IgD-negative memory B cell (primary cell): Measurements from ENCODE around the gene NME9. TPM values are rescaled to one million over a fixed set of nuclear protein-coding genes. Genes with fewer than 3 reads are reported as not detected.

ENCODE experiments used
- H3K27ac Mint-ChIP-seq, 3 donors: one replicate each; pipeline ENCODE4 v1.8.0; 2020 to 2022; ENCODE audit warnings: mild to moderate bottlenecking in 3 of 3, mixed read lengths in 3 of 3, moderate library complexity in 1 of 3
- H3K27me3 Mint-ChIP-seq: one replicate; pipeline ENCODE4 v1.8.0; 2021; ENCODE audit warnings: mixed read lengths
- H3K36me3 Mint-ChIP-seq: one replicate; pipeline ENCODE4 v1.8.0; 2020; ENCODE audit warnings: mild to moderate bottlenecking, mixed read lengths
- H3K4me1 Mint-ChIP-seq, 3 donors: one replicate each; pipeline ENCODE4 v1.8.0; 2020 to 2022; ENCODE audit warnings: mixed read lengths in 3 of 3, mild to moderate bottlenecking in 1 of 3
- H3K4me3 Mint-ChIP-seq, 4 donors: one replicate each; pipeline ENCODE4 v1.8.0; 2020 to 2022; ENCODE audit warnings: mild to moderate bottlenecking in 4 of 4, mixed read lengths in 4 of 4, moderate library complexity in 3 of 4
- H3K9me3 Mint-ChIP-seq, 3 donors: one replicate each; pipeline ENCODE4 v1.8.0; 2020 to 2021; ENCODE audit warnings: mixed read lengths in 3 of 3, mild to moderate bottlenecking in 1 of 3
- polyA plus RNA-seq: library from polyadenylated mRNA; unstranded; fragments of 300-500 nt; fragmentation: Illumina TruSeq; gene quantifications from one replicate; pipeline ENCODE4 v1.2.3, GENCODE V29; 2021

NME9 gene
- polyA plus RNA-seq, 1 donor from 2014 or later = 0.29 TPM

DNA sequence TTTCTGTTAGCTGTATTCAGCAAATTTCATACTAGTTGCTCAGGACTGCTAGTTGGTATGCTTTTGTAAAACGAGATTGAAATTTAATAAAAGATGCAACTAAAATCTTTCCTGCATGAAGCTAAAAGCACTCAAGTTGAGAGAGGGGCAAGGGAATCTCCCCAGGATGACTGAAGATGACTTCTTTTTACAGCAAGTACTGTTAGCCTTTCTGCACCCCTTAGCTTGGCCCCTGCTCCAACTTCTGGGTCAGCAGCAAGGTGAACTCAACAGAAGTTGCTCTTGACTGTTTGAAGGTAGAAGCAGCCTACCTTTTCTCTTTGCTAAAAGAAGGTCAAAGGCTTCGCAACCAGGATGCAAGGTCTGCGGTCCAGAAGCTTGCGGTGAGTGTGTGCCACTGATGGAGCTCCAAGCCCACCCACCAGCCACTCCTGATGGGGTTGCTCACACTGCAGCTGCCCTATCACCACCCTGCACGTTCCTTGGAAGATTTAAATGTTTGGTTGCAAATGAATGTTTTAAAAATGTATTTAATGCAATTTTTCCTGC lies 32.5 kb downstream of the NME9 start:
- Mint-ChIP-seq H3K9me3 (no peaks in the 10 kb centered on the region), H3K4me1 (peaks cover 0 to 3% (median 0%) of the 10 kb centered on the region in 3 donors), H3K36me3 (peaks cover 19% of the 10 kb centered on the region), H3K4me3 (no peak overlapping the region), H3K27ac (no peak overlapping the region), H3K27me3 (no peaks in the 10 kb centered on the region)

DNA sequence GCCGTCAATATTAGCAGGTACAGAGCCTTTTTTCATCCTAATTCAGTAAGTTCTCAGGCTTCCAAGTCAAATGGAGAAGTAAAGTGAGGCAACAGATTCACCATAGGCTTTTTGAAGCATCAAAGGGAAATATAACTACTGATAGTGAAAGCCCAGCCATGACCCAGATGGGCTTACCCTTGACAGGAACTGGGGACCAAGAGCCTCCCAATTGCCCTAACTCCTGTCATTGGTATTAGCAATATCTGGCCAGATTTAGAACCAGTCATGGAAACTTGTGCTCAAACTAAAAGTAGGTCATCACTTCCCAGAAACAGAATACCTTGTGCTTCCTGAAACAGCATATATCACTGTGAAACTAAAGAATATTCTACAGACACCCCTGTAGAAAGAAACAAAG lies 33.0 kb downstream of the NME9 start:
- Mint-ChIP-seq H3K27me3 (no peaks in the 10 kb centered on the region), H3K4me1 (peaks cover 0 to 3% (median 0%) of the 10 kb centered on the region in 3 donors), H3K9me3 (no peaks in the 10 kb centered on the region), H3K4me3 (no peak overlapping the region), H3K36me3 (peaks cover 19% of the 10 kb centered on the region), H3K27ac (no peak overlapping the region)

DNA sequence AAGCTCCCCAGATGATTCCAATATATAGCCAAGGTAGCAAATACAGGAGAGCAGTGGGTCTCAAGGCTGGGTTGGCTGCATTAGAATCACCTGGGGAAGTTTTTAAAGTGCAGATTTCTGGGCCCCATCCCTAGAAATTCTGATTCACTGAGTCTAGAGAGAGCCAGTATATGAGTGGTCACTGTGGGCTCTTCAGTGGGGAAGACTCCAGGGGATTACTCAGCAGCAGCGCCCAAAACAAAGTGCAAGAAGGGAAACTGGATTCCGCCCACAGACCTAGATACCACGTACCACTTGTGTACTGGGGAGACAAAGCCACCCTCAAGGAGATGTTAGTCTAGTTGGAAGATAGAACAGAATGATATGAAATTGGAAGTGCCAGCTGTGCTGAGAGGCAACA lies 40.0 kb downstream of the NME9 start:
- Mint-ChIP-seq H3K4me3 (no peak overlapping the region), H3K9me3 (no peaks in the 10 kb centered on the region), H3K4me1 (no peaks in the 10 kb centered on the region), H3K27me3 (no peaks in the 10 kb centered on the region), H3K36me3 (peaks cover 17% of the 10 kb centered on the region), H3K27ac (no peak overlapping the region)

DNA sequence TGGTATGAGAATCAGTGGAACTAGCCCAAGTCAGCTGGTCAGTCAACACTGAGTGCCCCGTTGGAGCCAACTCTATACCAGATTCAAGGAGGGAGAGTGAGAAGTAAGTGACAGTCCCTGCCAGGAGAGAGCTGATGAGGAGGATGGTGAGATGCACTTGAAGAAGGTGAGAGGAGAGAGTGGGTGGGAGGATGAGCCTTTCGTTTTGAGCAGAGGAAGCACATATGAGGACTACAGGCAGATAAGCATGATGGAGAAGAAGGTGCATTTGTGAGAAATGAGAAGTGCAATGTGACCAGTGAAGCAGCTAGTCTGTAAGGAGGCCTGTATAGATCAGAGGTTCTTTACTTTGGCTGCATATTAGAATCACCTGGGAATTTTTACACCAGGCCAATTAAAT lies 40.4 kb downstream of the NME9 start:
- Mint-ChIP-seq H3K36me3 (peaks cover 18% of the 10 kb centered on the region), H3K27ac (no peak overlapping the region), H3K4me3 (no peak overlapping the region), H3K4me1 (no peaks in the 10 kb centered on the region), H3K9me3 (no peaks in the 10 kb centered on the region), H3K27me3 (no peaks in the 10 kb centered on the region)

DNA sequence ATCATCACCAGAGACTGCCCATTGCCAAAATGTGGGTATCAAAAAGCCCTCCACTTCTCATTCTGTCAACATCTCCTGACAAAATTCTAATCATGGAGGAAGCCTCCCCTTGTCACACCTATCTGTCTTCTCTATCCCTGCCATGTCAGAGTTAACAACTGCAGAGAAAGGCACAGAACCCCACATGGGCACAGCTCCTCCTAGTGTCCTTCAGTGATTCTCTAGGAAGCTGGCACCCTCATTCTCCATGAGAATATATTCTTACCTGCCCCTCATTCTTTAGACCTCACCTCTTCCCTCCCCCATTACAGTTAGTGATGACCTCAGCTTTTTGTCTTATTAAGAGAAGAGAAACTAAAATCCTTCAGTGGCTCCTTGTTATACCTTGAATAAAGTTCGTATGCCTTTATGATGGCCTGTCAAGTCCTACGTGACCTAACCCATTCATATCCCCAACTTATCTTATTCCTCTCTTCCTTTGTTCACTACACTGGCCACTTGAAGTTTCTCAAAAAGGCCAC lies 44.6 kb downstream of the NME9 start:
- Mint-ChIP-seq H3K9me3 (no peaks in the 10 kb centered on the region), H3K27me3 (no peaks in the 10 kb centered on the region), H3K36me3 (peaks cover 10% of the 10 kb centered on the region), H3K27ac (no peak overlapping the region), H3K4me3 (no peak overlapping the region), H3K4me1 (no peaks in the 10 kb centered on the region)

DNA sequence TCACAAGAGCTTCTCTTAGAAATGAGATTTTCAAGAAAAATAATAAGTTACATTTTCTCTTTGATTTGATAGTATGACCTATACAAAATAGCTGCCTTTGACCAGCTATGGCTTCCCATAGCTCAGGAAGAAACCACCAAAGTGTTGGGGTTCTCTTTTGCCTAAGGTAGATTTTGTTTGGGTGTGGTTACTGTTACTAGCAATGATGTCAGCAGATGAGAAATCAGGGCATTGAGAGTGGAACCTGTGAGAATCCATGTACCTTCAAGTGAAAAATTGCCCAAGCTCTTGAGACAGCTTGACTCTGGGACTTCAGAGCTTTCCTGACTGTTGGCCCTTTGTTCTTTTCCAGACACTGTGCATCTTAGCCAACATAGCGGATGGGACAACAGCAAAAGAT lies 45.6 kb downstream of the NME9 start:
- Mint-ChIP-seq H3K4me3 (no peak overlapping the region), H3K27ac (no peak overlapping the region), H3K27me3 (no peaks in the 10 kb centered on the region), H3K4me1 (no peaks in the 10 kb centered on the region), H3K9me3 (no peaks in the 10 kb centered on the region), H3K36me3 (peaks cover 9% of the 10 kb centered on the region)

DNA sequence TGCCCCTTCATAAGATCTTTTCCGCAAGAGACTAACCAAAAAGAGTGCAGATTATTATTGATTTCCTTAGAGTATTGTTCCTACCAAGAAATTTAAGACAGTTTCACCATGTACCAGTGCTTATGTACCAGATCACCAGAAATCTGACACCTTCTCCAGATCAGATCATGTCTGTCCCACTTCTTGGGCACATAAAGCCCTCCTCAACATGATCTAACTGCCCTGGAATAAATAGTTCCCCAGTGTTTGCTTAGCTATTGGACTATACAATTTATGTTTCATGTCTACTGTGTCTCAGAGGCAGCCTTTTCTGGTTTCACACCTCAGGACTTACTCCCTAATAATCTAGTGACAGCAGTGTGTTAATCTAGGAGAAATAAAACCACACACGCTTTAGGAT lies 46.8 kb downstream of the NME9 start:
- no peaks in the 10 kb centered on the region for H3K27me3 Mint-ChIP-seq
- H3K9me3 Mint-ChIP-seq = no peaks in the 10 kb centered on the region
- H3K4me1 Mint-ChIP-seq = no peaks in the 10 kb centered on the region
- peaks cover 6% of the 10 kb centered on the region for H3K36me3 Mint-ChIP-seq
- H3K27ac Mint-ChIP-seq = peak overlapping the region in 1 of 3 donors; percentile 17
- H3K4me3 Mint-ChIP-seq = no peak overlapping the region

DNA sequence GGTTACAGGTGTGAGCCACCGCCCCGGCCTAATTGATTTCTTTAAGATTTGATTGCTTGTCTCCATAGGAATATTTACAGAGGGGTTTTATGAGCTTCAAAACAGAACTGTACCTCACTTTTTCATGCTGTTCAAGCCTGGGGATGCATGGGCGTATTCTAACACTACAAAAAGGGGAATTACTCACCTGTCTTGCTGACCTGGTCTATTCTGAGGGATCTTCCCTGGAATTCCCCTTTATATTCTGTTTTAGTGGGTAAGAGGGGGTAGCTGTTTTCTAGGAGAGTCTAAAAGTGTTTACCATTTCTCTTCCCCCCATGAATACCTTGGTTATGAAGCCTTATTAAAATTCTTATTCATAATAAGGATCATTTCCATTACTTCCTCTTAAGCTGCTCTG lies 48.1 kb downstream of the NME9 start:
- peaks cover 4% of the 10 kb centered on the region for H3K36me3 Mint-ChIP-seq
- no peaks in the 10 kb centered on the region for H3K27me3 Mint-ChIP-seq
- H3K4me3 Mint-ChIP-seq = no peak overlapping the region
- no peak overlapping the region for H3K27ac Mint-ChIP-seq
- H3K9me3 Mint-ChIP-seq = no peaks in the 10 kb centered on the region
- no peaks in the 10 kb centered on the region for H3K4me1 Mint-ChIP-seq

DNA sequence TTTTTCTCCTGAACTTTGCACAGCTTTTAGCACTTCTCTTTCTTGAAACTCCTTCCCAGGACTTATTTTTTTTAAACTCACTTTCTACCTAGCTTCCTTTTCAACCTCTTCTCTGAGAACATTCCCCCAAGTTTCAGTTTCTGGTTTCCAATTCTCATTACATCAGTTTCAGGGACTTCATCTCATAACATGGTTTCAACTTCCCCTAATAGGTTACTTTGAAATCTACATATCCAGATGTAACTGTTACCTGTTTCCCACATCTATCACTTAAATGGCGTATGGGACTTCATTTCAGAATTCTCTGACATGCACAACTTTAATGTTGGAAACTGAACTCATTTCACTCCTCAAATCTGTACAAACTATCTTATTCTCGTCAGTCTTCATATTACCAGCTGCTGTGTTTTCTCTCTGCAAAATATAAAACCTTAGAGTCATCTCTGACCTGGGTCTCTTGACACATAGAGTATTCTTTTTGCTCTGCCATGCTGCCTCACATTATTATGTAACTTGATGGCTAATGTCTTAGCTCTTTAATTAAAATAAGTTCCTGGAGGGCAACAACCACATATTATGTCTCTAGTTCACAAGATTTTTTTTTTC lies 58.4 kb downstream of the NME9 start:
- H3K9me3 Mint-ChIP-seq = no peaks in the 10 kb centered on the region
- H3K4me3 Mint-ChIP-seq = no peak overlapping the region
- peaks cover 0 to 1% (median 0%) of the 10 kb centered on the region in 3 donors for H3K4me1 Mint-ChIP-seq
- peaks cover 7% of the 10 kb centered on the region for H3K36me3 Mint-ChIP-seq
- H3K27me3 Mint-ChIP-seq = no peaks in the 10 kb centered on the region
- H3K27ac Mint-ChIP-seq = no peak overlapping the region

DNA sequence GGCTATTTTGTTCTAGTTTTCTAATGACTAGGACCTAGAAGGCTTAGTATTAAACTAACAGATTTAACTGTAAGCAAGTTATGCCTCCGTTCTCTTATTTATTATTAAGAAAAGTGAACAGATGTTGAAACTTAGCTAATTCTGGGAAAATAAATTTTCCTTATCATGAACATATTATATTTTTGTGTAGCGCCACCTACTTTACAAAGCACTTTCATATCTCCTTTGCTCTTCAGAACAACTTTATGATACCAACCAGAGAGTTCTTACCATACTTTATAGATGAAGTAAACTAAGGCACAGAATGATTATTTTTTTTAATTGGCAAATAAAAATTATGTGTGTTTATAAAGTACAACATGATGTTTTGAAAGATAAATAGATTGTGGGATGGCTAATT lies 59.4 kb downstream of the NME9 start:
- H3K36me3 Mint-ChIP-seq = peaks cover 8% of the 10 kb centered on the region
- H3K27me3 Mint-ChIP-seq = no peaks in the 10 kb centered on the region
- H3K27ac Mint-ChIP-seq = no peak overlapping the region
- no peaks in the 10 kb centered on the region for H3K9me3 Mint-ChIP-seq
- H3K4me3 Mint-ChIP-seq = no peak overlapping the region
- peaks cover 0 to 1% (median 0%) of the 10 kb centered on the region in 3 donors for H3K4me1 Mint-ChIP-seq

DNA sequence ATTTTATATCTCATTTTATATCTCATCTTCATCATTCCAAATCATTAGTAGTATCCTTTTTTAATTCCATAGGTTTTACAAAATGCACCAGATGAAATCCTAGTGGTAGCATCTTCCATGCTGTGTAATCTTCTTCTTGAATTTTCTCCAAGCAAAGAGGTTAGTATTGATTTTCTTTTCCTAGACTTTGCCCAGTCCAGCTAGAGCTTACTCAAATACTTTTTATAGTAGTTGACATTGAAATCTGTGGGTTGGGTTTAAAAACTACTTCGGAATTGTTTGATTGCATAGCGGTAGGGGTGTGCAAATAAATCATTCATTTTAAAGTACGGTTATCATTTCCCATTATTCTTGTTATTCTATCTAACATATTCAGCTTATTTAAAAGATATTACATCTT lies 62.6 kb downstream of the NME9 start:
- H3K27me3 Mint-ChIP-seq = no peaks in the 10 kb centered on the region
- H3K4me3 Mint-ChIP-seq = no peak overlapping the region
- H3K4me1 Mint-ChIP-seq = peaks cover 0 to 1% (median 0%) of the 10 kb centered on the region in 3 donors
- H3K9me3 Mint-ChIP-seq = no peaks in the 10 kb centered on the region
- peaks cover 13% of the 10 kb centered on the region for H3K36me3 Mint-ChIP-seq
- H3K27ac Mint-ChIP-seq = peak overlapping the region in 1 of 3 donors; percentile 11

DNA sequence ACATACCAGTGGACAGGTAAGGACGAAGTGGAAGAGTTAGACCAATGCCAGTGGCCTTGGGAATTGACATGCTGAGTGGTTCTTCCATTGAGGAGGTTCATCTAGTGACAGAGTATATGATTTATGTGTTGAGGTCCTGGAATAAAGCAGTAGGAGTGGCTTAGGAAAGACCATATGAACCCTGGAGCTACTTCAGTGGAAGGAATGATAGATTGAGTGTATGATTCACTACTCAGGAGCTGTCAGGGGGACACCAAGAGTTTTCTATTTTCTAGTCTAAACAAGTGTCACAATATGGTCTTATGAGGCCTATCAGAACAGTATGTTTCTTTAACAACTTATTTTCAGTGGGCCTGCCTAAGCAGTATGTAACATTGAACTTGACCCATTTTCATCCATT lies 63.9 kb downstream of the NME9 start:
- Mint-ChIP-seq H3K36me3 (peaks cover 18% of the 10 kb centered on the region), H3K4me1 (peaks cover 0 to 2% (median 0%) of the 10 kb centered on the region in 3 donors), H3K27me3 (no peaks in the 10 kb centered on the region), H3K4me3 (no peak overlapping the region), H3K27ac (no peak overlapping the region), H3K9me3 (no peaks in the 10 kb centered on the region)

DNA sequence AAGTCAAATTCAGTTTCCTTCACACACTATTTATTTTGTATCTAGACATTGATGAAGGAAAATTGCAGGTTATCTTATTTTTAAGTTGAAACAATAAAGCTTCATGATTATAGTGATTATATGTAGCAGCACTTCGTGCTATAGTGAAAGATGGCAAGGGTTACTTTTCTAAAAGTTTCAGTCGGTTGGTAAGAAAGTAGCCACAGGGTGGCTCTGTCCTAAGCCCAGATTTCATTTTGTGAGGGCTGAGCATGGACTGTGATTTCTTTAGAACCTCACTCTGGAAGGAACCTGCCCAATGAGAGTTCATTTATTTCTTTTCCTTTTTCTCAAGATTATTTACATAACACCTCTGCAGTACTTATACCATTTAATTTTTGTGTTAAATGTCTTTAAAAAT lies 66.5 kb downstream of the NME9 start:
- no peak overlapping the region for H3K27ac Mint-ChIP-seq

DNA sequence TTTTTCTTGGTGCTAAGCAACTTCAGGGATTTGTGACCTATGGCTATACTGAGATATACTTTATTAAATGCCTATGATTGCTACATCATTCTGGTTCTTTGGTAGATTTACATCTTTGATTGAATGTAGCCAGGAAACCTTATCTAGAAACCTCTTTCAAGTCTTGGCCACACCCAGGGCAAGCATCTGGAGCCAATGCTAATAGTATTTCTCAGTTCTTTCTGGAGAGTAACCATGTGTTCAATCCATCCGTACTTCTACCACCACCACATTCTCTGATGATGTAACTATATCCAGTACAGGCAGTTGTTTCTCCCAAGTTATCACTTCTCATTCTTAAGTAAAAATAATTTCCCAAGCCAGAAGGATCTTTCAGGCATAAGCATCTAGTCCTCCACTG lies 69.0 kb downstream of the NME9 start:
- Mint-ChIP-seq H3K9me3 (no peaks in the 10 kb centered on the region), H3K4me1 (peaks cover 0 to 2% (median 1%) of the 10 kb centered on the region in 3 donors), H3K4me3 (no peak overlapping the region), H3K27ac (no peak overlapping the region), H3K36me3 (peaks cover 20% of the 10 kb centered on the region), H3K27me3 (no peaks in the 10 kb centered on the region)

More for the DNA sequence above, 66.5 kb downstream of the NME9 start:
- Mint-ChIP-seq H3K9me3 (no peaks in the 10 kb centered on the region), H3K36me3 (peaks cover 19% of the 10 kb centered on the region), H3K4me1 (peaks cover 0 to 2% (median 0%) of the 10 kb centered on the region in 3 donors), H3K27me3 (no peaks in the 10 kb centered on the region), H3K4me3 (no peak overlapping the region)

DNA sequence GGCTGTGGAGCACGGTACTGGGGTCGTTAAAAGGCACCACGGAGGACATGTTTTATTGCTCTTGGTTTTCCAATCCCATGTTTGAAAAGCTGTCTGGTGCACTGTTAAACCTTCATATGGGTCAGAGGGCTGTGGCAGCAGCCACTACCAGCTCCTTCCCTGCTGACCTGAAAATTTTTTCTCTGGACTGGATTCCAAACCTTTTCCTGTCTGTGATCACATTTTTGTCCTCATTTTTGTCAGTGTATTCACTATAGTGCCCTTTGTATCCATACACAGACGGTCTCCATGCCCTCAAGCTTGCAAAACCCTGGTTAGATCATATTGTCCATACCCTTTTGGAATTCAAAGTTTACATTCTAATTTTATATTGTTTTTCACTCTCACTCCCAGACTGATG lies 70.5 kb downstream of the NME9 start:
- H3K27me3 Mint-ChIP-seq = no peaks in the 10 kb centered on the region
- peaks cover 16% of the 10 kb centered on the region for H3K36me3 Mint-ChIP-seq
- H3K9me3 Mint-ChIP-seq = no peaks in the 10 kb centered on the region
- no peak overlapping the region for H3K4me3 Mint-ChIP-seq
- no peak overlapping the region for H3K27ac Mint-ChIP-seq
- peaks cover 0 to 5% (median 1%) of the 10 kb centered on the region in 3 donors for H3K4me1 Mint-ChIP-seq

DNA sequence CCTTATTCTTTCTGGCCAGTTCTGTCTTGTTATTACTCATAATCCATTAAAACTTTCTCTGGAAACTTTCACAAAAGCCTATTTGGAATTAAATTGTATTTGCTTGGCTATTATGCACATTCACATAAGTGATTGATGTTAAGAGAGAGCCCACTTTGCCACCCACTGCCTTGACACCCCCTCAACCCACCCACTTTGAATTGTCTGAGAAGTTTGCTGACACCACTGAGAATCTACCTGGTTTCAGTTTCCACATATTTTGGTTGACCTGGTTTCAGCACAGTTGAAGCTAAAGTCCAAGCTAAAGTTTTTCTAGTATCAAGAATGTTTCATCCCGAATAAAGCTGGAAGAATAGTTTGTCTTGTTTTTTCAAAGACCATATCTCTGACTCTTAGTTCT lies 71.7 kb downstream of the NME9 start:
- peaks cover 12% of the 10 kb centered on the region for H3K36me3 Mint-ChIP-seq
- H3K27me3 Mint-ChIP-seq = no peaks in the 10 kb centered on the region
- H3K4me1 Mint-ChIP-seq = peaks cover 0 to 5% (median 1%) of the 10 kb centered on the region in 3 donors
- H3K9me3 Mint-ChIP-seq = no peaks in the 10 kb centered on the region
- no peak overlapping the region for H3K27ac Mint-ChIP-seq
- no peak overlapping the region for H3K4me3 Mint-ChIP-seq
